HG03064 (cell line): Measurements from ENCODE around the gene CCNF.

Source experiments
- ATAC-seq: cut with Tn5 transposase; IDR thresholded peaks from one replicate; pipeline ENCODE4 v1.9.1; 2021; ENCODE audit warnings: low read depth; ENCODE audit not compliant: unreplicated experiment

Gene CCNF

DNA sequence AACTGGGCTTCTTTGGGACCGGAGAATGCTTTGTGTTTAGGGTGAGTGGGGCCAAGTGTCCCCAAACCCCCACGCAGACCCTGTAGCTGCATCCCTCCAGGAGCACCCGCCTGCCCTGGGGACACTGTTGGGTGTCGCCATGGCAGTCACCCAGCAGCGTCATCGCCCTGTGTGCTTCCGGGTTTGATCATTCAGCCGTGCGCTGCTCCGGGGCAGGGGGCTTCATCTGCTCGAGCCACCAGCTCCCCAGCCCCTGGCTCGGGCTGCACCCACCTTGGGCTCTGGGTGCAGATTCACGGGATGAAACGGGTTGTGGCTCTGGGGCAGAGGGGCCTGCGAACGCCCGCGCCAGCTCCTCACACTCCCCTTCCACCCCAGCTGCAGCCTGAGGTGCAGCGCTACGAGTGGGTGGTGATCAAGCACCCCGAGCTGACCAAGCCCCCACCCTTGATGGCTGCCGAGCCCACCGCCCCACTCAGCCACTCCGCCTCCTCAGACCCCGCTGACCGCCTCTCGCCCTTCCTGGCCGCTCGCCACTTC is 70.7 kb downstream of the CCNF start:
- no peak for ATAC-seq

DNA sequence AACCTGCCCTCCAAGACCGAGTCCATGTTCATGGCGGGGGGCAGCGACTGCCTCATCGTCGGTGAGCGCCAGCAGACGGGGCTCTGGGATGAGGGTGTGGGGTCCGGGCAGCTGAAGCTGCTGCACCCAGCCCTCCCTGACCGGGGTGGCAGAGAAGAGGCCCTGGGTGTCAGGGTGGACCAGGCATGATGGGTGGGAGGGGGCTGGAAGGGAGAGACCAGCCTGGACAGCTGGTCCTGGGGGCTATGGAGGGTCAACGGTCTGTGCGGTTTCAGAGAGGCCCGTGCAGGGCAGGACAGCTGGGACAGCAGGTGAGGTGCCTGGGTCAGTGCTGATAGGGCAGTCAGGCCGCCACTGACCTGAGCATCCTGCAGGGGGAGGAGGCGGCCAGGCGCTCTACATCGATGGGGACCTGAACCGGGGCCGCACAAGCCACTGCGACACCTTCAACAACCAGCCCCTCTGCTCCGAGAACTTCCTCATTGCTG is 71.2 kb downstream of the CCNF start:
- no peak for ATAC-seq

DNA sequence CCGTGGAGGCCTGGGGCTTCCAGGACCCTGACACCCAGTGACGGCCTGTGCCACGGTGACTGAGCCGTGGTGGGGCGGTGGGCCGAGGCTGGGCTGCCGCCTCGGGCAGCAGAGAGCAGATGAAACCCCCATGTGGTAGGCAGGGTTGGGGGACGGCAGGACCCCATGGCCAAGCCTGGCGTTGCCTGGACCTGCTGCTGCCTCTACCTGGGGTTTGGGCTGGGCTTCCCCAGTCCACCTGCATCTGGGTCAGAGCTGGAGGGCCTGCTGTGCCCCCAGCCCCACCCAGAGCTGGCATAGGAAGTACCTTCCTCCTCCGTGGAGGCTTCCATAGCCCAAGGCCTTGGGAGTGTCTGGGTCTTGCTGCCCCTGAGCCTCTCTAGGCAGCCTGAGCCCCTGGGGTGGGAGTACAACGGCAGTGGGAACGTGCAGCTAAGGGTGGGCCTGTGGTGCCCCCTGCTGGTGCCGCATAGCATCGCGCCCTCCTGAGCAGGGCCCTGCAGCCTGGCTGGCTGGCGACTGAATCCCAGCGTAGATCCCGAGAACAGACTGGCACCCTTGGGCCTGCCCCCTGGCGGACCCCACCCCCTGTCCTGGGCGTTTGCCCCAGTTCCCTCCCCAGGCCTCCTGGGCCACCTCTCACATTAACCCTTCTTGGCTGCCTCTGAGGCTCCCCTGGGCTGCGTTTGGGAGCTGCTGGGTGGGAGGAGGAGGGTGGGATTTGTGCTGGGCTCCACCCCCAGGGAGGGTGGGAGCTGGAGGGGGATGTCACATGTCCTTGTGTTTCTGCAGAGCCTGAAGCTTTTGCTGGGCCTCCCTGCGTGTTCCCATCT is 71.9 kb downstream of the CCNF start:
- no peak for ATAC-seq

DNA sequence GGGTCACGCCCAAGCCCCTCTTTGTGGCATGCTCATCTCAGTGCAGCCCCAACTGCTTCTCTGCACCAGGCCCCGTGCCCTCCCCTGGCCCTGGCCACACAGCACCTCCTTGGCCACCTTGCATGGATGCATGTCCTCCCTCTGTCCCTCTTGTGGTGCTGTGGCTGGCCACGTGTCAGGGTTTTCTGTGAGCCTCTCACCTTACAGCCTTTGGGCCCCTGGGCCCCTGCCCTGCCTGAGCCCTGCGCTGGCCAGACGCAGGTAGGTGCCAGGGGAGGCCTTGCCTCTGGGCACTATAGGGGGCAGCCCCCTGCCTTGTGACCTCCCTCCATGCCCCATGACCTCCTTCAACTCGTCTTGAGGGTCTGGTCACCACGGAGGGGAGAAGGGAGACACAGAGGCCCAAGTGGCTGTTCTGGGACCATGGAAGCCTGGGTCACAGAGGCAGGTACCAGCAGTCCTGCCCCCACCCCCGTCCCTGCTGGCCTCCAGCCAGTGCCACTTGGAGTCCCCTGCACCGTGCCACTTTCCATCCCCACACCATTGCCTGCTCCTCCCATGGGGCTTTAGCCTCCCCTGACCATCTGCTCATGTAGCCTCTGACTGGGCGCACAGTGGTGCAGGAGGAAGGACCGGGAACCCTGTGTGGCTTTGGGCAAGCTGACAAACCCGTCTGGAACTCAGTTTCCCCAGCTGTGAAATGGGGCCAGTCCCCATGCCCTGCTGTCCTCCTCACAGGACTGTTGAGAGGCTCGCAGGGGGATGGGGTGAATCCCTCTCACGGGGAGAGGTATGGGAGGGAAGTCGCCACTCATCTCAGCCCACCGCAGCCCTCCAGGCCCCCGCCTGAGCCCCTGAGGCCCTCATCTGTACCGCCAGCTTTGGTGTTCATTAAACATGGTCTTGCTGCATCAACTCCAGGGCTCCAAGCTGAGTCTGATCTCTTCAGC is 73.0 kb downstream of the CCNF start:
- no peak for ATAC-seq

DNA sequence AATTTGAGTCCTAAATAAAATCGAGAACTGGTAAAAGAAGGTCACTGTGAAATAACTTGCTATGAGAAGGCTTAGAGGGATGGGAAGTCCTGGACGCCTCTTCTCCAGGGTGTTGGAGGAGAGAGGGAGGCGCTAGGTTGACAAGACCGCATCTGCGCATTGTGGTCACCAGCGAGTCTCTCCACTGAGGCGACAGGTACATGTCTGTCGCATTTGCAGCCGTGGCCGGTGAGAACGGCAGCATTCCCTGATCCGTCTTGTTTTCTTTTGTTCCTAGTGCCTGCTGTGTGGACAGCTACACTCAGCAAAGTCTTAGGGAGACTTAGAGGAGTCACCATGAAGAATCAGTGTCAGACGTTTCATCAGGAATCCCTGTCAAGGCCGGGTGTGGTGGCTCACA is 76.4 kb downstream of the CCNF start:
- no peak for ATAC-seq

DNA sequence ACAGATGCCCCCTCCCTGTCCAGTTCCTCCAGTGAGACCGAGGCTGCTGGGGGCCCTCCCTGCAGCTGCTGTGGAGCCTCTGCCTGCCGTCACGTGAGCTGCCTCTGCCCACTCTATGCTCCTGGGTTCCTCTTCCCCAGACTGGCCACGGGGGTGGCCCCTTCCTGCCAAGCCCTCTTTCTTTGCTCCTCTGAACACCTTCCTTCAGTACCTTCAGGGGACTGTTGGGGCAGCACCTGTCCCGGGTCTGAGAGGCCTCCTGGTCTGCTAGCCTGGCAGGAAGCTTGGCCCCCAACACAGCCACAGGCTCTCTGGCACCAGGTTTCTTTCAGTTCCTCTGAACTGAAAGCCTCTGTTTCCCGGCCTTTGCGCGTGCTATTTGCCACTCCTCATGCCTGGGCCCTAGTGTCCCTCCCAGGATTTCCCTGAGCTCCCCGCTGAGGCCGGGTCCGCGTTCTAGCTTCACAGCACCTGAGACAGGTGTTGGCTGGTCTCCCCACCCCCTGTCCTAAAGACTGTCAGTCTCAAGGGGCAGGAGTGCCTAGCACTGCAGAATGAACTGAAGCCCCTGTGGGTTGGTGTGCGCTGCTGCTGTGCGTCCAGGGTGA is 77.9 kb downstream of the CCNF start:
- ATAC-seq = no peak

DNA sequence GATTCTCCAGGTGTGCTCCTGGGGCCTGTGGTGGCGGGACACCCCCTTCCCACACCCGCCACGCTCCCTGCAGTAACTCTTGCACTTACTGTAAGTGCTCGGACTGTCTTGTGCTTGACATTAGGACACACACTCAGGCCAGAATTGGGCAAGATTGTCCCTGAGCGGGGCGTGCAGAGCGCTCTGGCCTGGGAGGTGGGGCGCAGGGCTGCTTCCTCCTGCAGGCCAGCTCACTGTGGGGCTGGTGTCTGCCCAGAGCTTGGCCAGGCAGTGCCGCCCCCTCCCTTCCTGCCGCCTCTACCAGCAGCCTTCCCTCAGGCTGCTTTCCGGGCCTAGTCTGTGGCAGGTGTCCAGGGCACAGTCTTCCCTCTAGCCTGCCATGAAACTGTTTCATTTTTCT is 78.4 kb downstream of the CCNF start:
- ATAC-seq = no peak
